Calu3 (cell line): ENCODE results near the gene PRR29. TPM values are rescaled to one million over a fixed set of nuclear protein-coding genes. Genes with fewer than 3 reads are reported as not detected.

ENCODE experiments used
- BruUV-seq: library from RNA; stranded (reverse); fragments of 400-500 nt; replicated peaks from 2 replicates; lab custom pipeline; 2021; lab: Mats Ljungman, UMichigan
- CTCF ChIA-PET: fragments of 300-600 bp; sonication (Branson Sonifier 250); formaldehyde crosslinking; loops from one replicate; lab custom pipeline; 2022; ENCODE audit warnings: antibody characterized with exemption; lab: Charles Lee
- DNase-seq: peaks from one replicate; pipeline ENCODE4 v3.0.0; 2022
- H3K27ac Mint-ChIP-seq: one replicate; pipeline ENCODE4 v1.8.0; 2022; ENCODE audit warnings: mixed read lengths; ENCODE audit not compliant: unreplicated experiment
- H3K27me3 Mint-ChIP-seq: one replicate; pipeline ENCODE4 v1.8.0; 2022; ENCODE audit warnings: mixed read lengths; ENCODE audit not compliant: unreplicated experiment
- H3K36me3 Mint-ChIP-seq: one replicate; pipeline ENCODE4 v1.8.0; 2022; ENCODE audit warnings: mild to moderate bottlenecking, moderate library complexity, mixed read lengths; ENCODE audit not compliant: insufficient read depth, unreplicated experiment
- H3K4me1 Mint-ChIP-seq: one replicate; pipeline ENCODE4 v1.8.0; 2022; ENCODE audit warnings: mild to moderate bottlenecking, low read depth, mixed read lengths; ENCODE audit not compliant: unreplicated experiment
- H3K4me3 Mint-ChIP-seq: one replicate; pipeline ENCODE4 v1.8.0; 2022; ENCODE audit warnings: mild to moderate bottlenecking, low read depth, moderate library complexity, mixed read lengths; ENCODE audit not compliant: unreplicated experiment
- H3K9me3 Mint-ChIP-seq: one replicate; pipeline ENCODE4 v1.8.0; 2022; ENCODE audit warnings: low read depth, mixed read lengths; ENCODE audit not compliant: unreplicated experiment
- intact Hi-C: fragments of 100-400 bp; cut with micrococcal nuclease; formaldehyde crosslinking; loops from one replicate; pipeline ENCODE4 v1.10.0; 2022; ENCODE audit not compliant: unreplicated experiment
- total RNA-seq: library from RNA; stranded (reverse); gene quantifications from 2 replicates; pipeline ENCODE4 v1.2.3, GENCODE V29; 2022
- TF ChIP-seq, protein P1 (sequence below): fragments of 200-600 bp; IDR thresholded peaks from one replicate; pipeline ENCODE4 v1.8.0; 2022; ENCODE audit warnings: antibody characterized with exemption; ENCODE audit not compliant: unreplicated experiment

The PRR29 gene
- total RNA-seq, 1 experiment from 2014 or later, result 0.61 TPM

DNA sequence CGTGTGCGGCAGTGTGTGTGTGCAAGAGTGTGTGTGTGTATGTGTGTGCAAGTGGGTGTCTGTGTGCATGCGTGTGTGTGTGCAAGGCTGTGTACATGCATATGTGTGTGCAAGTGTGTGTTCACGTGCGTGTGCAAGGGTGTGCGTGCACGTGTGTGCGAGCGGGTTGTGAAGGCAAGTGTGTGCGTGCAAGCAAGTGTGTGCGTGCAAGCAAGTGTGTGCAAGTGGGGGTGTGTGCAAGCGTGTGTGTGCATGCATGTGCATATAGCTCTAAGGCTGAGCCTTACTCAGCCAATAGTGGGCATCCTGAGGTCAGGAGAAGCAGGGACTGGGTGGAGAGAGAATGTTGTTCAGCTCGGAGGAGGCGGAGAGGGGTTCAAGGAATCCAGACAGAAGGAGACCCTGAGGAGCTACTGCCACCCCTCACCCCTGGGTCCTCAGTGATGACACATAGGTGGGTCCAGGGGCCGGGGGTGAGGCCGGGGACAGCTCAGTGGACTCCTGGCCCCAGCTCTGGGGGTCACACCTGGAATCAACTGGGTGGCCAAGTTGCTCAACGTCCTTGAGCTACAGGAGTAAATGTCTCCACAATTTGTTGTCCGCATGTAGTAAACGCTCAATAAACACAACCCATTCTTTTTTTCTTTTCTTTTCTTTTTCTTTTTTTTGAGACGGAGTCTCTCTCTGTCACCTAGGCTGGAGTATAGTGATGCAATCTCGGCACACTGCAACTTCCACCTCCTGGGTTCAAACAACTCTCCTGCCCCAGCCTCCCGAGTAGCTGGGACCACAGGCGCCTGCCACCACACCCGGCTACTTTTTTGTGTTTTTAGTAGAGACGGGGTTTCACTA is 1.8 kb downstream of the PRR29 start:
- no TSS peak for BruUV-seq
- DNase-seq, result no peak
- intact Hi-C loops, result no loop called here
- no peaks in the 10 kb centered on the region for H3K4me1 Mint-ChIP-seq
- CTCF ChIA-PET, result no interaction called here
- H3K4me3 Mint-ChIP-seq, result no peak overlapping the region
- H3K9me3 Mint-ChIP-seq, result no peaks in the 10 kb centered on the region
- H3K27ac Mint-ChIP-seq, result no peak overlapping the region
- H3K36me3 Mint-ChIP-seq, result peaks cover 17% of the 10 kb centered on the region
- TF ChIP-seq, protein P1, sequence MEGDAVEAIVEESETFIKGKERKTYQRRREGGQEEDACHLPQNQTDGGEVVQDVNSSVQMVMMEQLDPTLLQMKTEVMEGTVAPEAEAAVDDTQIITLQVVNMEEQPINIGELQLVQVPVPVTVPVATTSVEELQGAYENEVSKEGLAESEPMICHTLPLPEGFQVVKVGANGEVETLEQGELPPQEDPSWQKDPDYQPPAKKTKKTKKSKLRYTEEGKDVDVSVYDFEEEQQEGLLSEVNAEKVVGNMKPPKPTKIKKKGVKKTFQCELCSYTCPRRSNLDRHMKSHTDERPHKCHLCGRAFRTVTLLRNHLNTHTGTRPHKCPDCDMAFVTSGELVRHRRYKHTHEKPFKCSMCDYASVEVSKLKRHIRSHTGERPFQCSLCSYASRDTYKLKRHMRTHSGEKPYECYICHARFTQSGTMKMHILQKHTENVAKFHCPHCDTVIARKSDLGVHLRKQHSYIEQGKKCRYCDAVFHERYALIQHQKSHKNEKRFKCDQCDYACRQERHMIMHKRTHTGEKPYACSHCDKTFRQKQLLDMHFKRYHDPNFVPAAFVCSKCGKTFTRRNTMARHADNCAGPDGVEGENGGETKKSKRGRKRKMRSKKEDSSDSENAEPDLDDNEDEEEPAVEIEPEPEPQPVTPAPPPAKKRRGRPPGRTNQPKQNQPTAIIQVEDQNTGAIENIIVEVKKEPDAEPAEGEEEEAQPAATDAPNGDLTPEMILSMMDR, result no peak
- H3K27me3 Mint-ChIP-seq, result peaks cover 44% of the 10 kb centered on the region

DNA sequence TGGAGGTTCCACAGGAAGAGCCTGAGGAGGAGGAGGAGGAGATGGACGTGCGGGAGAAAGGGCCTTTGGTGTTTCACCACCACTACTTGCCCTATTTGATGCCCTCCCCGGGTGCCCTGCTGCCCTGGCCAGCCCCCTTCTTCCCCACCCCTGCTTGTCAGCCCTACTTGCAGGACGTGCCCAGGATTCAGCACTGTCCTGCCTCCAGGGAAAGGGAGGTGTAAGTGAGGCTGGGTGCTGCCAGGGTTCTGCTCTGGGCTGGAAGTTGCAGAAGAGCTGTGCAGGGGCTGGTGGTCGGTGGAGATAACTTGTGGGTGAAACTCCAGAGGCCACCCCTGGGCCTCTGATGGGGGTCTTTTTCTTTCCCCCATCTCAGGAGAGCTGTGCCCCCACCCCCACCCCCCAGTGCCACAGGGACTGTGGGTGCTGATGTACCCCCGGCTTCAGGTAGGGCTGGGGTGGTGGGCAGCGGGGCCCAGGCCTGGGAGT is 3.0 kb downstream of the PRR29 start:
- no peak overlapping the region for H3K4me3 Mint-ChIP-seq
- no TSS peak for BruUV-seq
- peaks cover 33% of the 10 kb centered on the region for H3K27me3 Mint-ChIP-seq
- H3K4me1 Mint-ChIP-seq, result peaks cover 10% of the 10 kb centered on the region
- intact Hi-C loops, result no loop called here
- CTCF ChIA-PET, result no interaction called here
- peaks cover 23% of the 10 kb centered on the region for H3K36me3 Mint-ChIP-seq
- TF ChIP-seq, protein P1, result no peak
- H3K27ac Mint-ChIP-seq, result no peak overlapping the region
- DNase-seq, result no peak
- no peaks in the 10 kb centered on the region for H3K9me3 Mint-ChIP-seq

DNA sequence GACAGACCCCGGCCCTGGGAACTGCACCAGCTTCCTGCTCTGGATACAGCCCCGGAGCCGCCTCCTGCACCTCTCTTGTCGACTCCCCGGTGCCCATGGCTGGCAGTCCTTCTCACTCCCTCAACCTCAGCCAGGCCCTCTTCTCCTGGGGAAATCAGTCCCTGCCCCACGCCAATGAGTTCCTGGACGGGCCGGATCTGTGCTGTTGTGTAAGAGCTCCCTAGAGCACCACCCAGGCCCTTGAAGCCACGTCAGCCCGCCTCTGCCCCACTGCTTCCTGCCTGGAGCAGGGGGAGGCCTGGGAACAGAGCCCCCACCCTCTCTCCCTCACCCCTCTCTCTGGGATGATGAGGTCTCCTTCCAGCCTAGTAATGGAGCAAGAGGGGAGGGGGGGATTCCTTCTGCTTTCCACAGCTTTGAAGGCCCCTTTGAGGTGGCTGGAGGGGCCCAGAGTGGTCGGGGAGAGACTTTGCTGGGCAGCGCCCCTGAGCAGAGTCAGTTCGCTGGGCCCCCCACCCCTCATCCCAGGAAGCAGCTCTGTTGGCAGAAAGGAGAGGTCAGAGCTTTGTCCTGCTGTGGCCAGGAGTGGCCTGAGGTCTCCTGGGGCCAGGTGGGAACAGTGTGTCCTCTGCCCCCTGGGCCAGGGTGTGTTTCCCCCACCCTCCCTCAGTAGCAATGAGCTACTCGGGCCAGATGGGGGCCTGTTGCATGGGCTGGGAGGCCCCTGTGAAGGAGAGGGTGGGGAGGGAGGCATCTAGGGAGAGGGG is 3.8 kb downstream of the PRR29 start:
- no peak overlapping the region for H3K4me3 Mint-ChIP-seq
- no TSS peak for BruUV-seq
- TF ChIP-seq, protein P1, result no peak
- H3K27ac Mint-ChIP-seq, result no peak overlapping the region
- no peaks in the 10 kb centered on the region for H3K9me3 Mint-ChIP-seq
- H3K36me3 Mint-ChIP-seq, result peaks cover 23% of the 10 kb centered on the region
- intact Hi-C loops, result no loop called here
- peaks cover 25% of the 10 kb centered on the region for H3K27me3 Mint-ChIP-seq
- peaks cover 11% of the 10 kb centered on the region for H3K4me1 Mint-ChIP-seq
- DNase-seq, result no peak
- CTCF ChIA-PET, result no interaction called here

GRCh38 chr17:64002658-64003525 is 4.7 kb downstream of the PRR29 start:
- Mint-ChIP-seq H3K36me3 (peaks cover 20% of the 10 kb centered on the region), H3K4me3 (no peak overlapping the region), H3K27me3 (peaks cover 15% of the 10 kb centered on the region), H3K4me1 (peaks cover 16% of the 10 kb centered on the region), H3K9me3 (no peaks in the 10 kb centered on the region), H3K27ac (no peak overlapping the region)
- CTCF ChIA-PET, result no interaction called here
- TF ChIP-seq, protein P1, result no peak
- DNase-seq, result no peak
- intact Hi-C loops, result no loop called here
- BruUV-seq, result no TSS peak
